ENCODE data around the gene PDE6A.

Gene PDE6A

DNA sequence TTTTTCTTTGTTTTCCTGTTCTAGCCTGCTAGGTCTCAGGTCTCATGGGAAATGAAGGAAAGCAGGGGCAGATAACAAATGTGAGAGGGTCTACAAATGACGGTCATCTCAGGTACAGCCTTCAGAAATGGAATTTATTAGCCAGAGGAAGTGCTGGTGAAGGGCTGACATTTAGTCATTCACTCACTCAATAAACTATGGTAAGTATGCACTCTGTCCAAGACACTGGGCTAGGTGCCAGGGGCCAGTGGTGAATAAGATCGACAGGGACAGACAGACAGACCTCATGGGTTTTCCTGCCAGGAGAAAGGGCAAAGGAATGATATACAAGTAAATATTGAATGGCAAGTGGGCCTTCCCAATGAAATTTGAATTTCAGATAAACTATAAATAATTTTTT lies 6.3 kb downstream of the PDE6A start:
- peak; percentile 88 for DNase-seq
- in situ Hi-C loops (cut with HindIII; ENCODE audit: low pct_ligation_motif_present, low sequenced_read_pairs) = no loop called here
- peak overlapping the region; percentile 44 for H3K27ac ChIP-seq

DNA sequence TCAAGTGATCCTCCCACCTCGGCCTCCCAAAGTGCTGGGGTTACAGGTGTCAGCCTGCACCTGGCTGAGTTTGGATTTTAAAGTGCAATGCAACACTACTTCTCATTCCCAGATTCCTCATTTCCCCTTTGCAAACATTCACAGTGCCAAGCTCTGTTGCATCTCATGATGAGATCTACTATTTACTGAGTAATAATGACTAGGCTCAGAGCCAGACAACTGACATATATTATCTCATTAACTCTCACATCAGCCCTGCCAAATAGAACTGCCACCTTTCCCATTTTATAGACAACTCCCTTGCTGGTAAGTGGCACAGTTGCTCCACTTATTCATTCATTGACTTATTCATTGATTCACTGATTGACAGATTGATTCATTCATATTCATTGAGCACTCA lies 7.0 kb downstream of the PDE6A start:
- TF ChIP-seq, protein P1, sequence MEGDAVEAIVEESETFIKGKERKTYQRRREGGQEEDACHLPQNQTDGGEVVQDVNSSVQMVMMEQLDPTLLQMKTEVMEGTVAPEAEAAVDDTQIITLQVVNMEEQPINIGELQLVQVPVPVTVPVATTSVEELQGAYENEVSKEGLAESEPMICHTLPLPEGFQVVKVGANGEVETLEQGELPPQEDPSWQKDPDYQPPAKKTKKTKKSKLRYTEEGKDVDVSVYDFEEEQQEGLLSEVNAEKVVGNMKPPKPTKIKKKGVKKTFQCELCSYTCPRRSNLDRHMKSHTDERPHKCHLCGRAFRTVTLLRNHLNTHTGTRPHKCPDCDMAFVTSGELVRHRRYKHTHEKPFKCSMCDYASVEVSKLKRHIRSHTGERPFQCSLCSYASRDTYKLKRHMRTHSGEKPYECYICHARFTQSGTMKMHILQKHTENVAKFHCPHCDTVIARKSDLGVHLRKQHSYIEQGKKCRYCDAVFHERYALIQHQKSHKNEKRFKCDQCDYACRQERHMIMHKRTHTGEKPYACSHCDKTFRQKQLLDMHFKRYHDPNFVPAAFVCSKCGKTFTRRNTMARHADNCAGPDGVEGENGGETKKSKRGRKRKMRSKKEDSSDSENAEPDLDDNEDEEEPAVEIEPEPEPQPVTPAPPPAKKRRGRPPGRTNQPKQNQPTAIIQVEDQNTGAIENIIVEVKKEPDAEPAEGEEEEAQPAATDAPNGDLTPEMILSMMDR (IDR thresholded peaks at IDR 0.05; ENCODE audit: low read depth, low read length, missing control alignments) = no peak
- in situ Hi-C loops (cut with HindIII; ENCODE audit: low pct_ligation_motif_present, low sequenced_read_pairs) = no loop called here
- Histone ChIP-seq H3K4me3 (ENCODE audit: low read depth, low read length) (no peak overlapping the region), H3K27ac (peak overlapping the region; percentile 44), H3K27me3 (replicated peaks) (no peaks in the 10 kb centered on the region), H3K36me3 (replicated peaks) (no peaks in the 10 kb centered on the region)
- DNase-seq = no peak

More for the DNA sequence above, 6.3 kb downstream of the PDE6A start:
- Histone ChIP-seq H3K4me3 (ENCODE audit: low read depth, low read length) (no peak overlapping the region), H3K27me3 (replicated peaks) (no peaks in the 10 kb centered on the region), H3K36me3 (replicated peaks) (no peaks in the 10 kb centered on the region)
- TF ChIP-seq, protein P1 (IDR thresholded peaks at IDR 0.05; ENCODE audit: low read depth, low read length, missing control alignments) = no peak

DNA sequence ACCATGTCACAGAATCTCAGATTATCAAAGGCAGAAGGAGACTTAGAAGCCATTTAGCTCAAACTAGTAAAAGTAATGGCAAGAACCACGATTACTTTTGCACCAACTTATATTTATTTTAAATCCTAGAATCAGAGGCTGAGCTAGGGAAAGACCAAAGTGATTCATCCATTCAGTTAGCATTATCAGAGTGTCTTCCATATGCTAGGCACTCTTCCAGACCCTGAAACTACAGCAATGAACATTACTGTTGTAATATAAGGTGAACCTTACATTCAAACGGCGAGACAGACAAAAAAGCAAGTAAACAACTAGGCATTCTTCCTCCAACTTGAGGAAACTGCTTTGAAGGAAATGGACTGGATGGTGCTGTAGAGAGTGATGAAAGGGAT lies 7.9 kb downstream of the PDE6A start:
- H3K4me3 ChIP-seq (ENCODE audit: low read depth, low read length) = no peak overlapping the region
- no peak overlapping the region for H3K27ac ChIP-seq
- TF ChIP-seq, protein P1 (IDR thresholded peaks at IDR 0.05; ENCODE audit: low read depth, low read length, missing control alignments) = no peak
- no peak for DNase-seq
- in situ Hi-C loops (cut with HindIII; ENCODE audit: low pct_ligation_motif_present, low sequenced_read_pairs) = no loop called here
- no peaks in the 10 kb centered on the region for H3K36me3 ChIP-seq (replicated peaks)
- no peaks in the 10 kb centered on the region for H3K27me3 ChIP-seq (replicated peaks)

DNA sequence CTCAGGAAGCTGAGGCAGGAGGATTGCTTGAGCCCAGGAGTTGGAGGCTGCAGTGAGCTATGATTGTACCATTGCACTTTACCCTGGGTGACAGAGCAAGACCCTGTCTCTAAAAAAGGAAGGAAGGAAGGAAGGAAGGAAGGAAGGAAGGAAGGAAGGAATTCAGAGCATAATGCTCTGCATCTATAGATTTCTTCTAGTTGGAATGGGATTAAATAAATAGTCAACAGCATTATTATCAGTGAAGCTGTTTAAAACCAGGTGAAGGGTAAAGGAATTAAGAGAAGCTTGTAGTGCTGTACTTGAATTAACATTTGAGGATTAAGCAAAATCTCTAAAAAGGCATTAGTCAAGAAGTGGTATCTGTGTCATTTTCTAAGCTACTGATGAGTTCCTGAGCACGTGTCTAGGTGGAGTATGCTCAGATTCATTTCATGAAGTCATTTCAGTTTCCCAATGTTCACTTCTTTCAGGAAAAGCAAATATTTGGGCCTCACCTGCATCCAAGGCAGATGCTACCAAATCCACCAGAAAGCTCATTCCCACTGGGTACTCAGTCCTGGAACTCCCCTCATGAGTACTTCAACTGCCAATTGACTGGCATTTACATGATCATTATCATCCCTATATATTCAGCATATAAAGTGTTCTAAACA lies 8.4 kb downstream of the PDE6A start:
- H3K36me3 ChIP-seq (replicated peaks) = no peaks in the 10 kb centered on the region
- no peaks in the 10 kb centered on the region for H3K27me3 ChIP-seq (replicated peaks)
- TF ChIP-seq, protein P1 (IDR thresholded peaks at IDR 0.05; ENCODE audit: low read depth, low read length, missing control alignments) = no peak
- no peak overlapping the region for H3K27ac ChIP-seq
- no peak for DNase-seq
- H3K4me3 ChIP-seq (ENCODE audit: low read depth, low read length) = no peak overlapping the region
- in situ Hi-C loops (cut with HindIII; ENCODE audit: low pct_ligation_motif_present, low sequenced_read_pairs) = no loop called here

DNA sequence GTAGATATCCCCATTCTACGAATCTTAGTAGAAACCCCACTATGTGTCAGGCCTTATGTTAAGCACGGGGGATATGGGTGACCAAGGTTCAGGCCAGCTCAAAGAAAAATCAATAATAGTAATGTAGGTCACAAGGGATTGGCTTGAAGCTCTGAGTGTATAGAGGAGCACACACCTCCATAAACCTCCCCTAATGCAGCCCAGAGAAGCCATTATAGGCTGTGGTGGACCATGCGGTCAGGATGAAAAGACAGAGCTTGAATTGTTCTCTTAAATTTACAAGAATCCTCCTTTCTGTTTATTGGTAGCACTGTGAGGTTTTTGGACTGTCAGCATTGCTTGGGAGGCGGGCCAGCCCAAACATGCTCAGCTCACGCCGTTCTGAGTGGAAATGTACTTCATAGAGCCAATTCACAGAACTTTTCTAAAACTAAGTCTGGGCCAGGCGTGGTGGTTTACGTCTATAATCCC lies 9.1 kb downstream of the PDE6A start:
- in situ Hi-C loops (cut with HindIII; ENCODE audit: low pct_ligation_motif_present, low sequenced_read_pairs) = no loop called here
- no peak overlapping the region for H3K27ac ChIP-seq

More for the DNA sequence above, 9.1 kb downstream of the PDE6A start:
- Histone ChIP-seq H3K36me3 (replicated peaks) (no peaks in the 10 kb centered on the region), H3K4me3 (ENCODE audit: low read depth, low read length) (no peak overlapping the region), H3K27me3 (replicated peaks) (no peaks in the 10 kb centered on the region)
- DNase-seq = no peak
- TF ChIP-seq, protein P1 (IDR thresholded peaks at IDR 0.05; ENCODE audit: low read depth, low read length, missing control alignments) = no peak

Measured in brain microvascular endothelial cell (primary cell).